Heart left ventricle (tissue), 16 donors: ENCODE measurements around the gene RBBP4. TPM values are rescaled to one million over a fixed set of nuclear protein-coding genes. Genes with fewer than 3 reads are reported as not detected.
"Not testable (repeated sequence)": the region's sequence is repeated elsewhere in the genome, so short reads cannot be mapped to it uniquely, and the experiment has no call there.

Source experiments
- ATAC-seq, 4 donors: fragments of 200-7000 bp; cut with Tn5 transposase; one replicate each; pipeline ENCODE4 v1.9.1; 2020 to 2022; ENCODE audit warnings: moderate library complexity in 4 of 4, mild to moderate bottlenecking in 3 of 4, moderate number of reproducible peaks in 1 of 4
- DNase-seq, 5 donors: peaks; one replicate each; pipeline ENCODE4 v3.0.0-alpha.2; 2020
- H3K27ac ChIP-seq, 12 donors: fragments of 200-600 bp; sonication (generic) in 4 of 12; one replicate each; pipeline versions ENCODE4 v1.5.0 to v1.8.0; 2016 to 2022; ENCODE audit warnings: mild to moderate bottlenecking in 2 of 12
- H3K27me3 ChIP-seq, 9 donors: fragments of 200-600 bp; sonication (generic) in 2 of 9; one replicate each; pipeline versions ENCODE4 v1.5.1 to v1.8.0; 2016 to 2022; ENCODE audit warnings: mild to moderate bottlenecking in 3 of 9
- H3K36me3 ChIP-seq, 9 donors: fragments of 200-600 bp; sonication (generic) in 2 of 9; one replicate each; pipeline versions ENCODE4 v1.5.0 to v1.8.0; 2018 to 2022; ENCODE audit warnings: mild to moderate bottlenecking in 2 of 9
- H3K4me1 ChIP-seq, 12 donors: fragments of 200-600 bp; sonication (generic) in 4 of 12; one replicate each; pipeline versions ENCODE4 v1.5.0 to v1.8.0; 2016 to 2022; ENCODE audit warnings: mild to moderate bottlenecking in 3 of 12
- H3K4me3 ChIP-seq, 12 donors: fragments of 200-600 bp; sonication (generic) in 4 of 12; one replicate each; pipeline versions ENCODE4 v1.5.0 to v1.8.0; 2017 to 2022; ENCODE audit warnings: mild to moderate bottlenecking in 9 of 12, moderate library complexity in 4 of 12
- H3K9me3 ChIP-seq, 12 donors: fragments of 200-600 bp; sonication (generic) in 4 of 12; one replicate each; pipeline versions ENCODE4 v1.5.0 to v1.8.0; 2016 to 2022; ENCODE audit warnings: mild to moderate bottlenecking in 1 of 12
- CTCF ChIP-seq, 12 donors: fragments of 200-600 bp; sonication (generic) in 4 of 12; IDR thresholded peaks; one replicate each; pipeline versions ENCODE4 v1.5.0 to v1.8.0; 2018 to 2022; ENCODE audit warnings: antibody characterized with exemption in 12 of 12, mild to moderate bottlenecking in 5 of 12
- POLR2A ChIP-seq, 2 donors: fragments of 450-650 bp; IDR thresholded peaks; one replicate each; pipeline ENCODE4 v1.6.1; 2017; ENCODE audit warnings: antibody characterized with exemption in 2 of 2, mild to moderate bottlenecking in 2 of 2, moderate library complexity in 2 of 2
- WGBS, 4 donors: extraction: QIAGEN DNeasy Blood & Tissue Kit in 2 of 4; methylation state at CpG; one replicate each; pipeline versions ENCODE4 v1.1.5 to v1.1.7; 2013 to 2018; 5-methylcytosine and 5-hydroxymethylcytosine counted together
- intact Hi-C, 10 donors: fragments of 100-400 bp; cut with DNase I; formaldehyde crosslinking; loops; one replicate each; pipeline versions ENCODE4 v1.11.1 to v1.14.2; 2022
- polyA plus RNA-seq, 2 donors: library from polyadenylated mRNA; stranded (reverse); fragments of 200-250 nt; gene quantifications; one replicate each; pipeline ENCODE4 v1.2.3, GENCODE V29; 2013
- total RNA-seq, 9 donors: library from RNA; depleted of rRNA in 2 of 9; stranded (reverse); fragments of >200 nt in 2 of 9; fragmentation: NEBNext Ultra II Directional in 3 of 9; extraction: Animal tissue kit (Norgen Biotek cat#: 25700) in 3 of 9; gene quantifications; one replicate each; pipeline versions ENCODE4 v1.1.0 to v1.2.4, GENCODE V29; 2016 to 2023
- donor health status: ischemic (EF 13 %, LVEDD 7.1; RV severe dilation, severe dysfunction).
- donor health status: healthy with polysubstance abuse.
- donor health status: DM: no; HTN: yes; CAD: no.
- donor health status: DM: no; HTN: no; CAD: no.
- donor health status: ischemic (EF 25% LVEDD 6.9; RV normal size, moderate dysfunction).
- donor health status: ischemic (EF 25% LVEDD 5.7; RV mildly dilated, moderate dysfunction).
- donor health status: healthy.
- donor health status: DM: yes; HTN: yes; CAD: no.
- donor health status: ischemic (EF 35%, LVEDD 5.7; RV mildly dilated, moderate dysfunction).
- donor health status: nonischemic (EF 11% LVEDD 7.7; RV severe dilation, severe dysfunction).
- donor health status: DM: yes; HTN: yes; CAD: no.
- donor health status: PGD.
- donor health status: ischemic (EF 29% LVEDD 5.4; RV normal size, mild dysfunction).
- donor health status: nonischemic (EF 23%, LVEDD 6.1; RV moderate dilation, normal function).

The RBBP4 gene
- total and polyA plus RNA-seq, 11 donors = 23.4 to 141 (median 93.2) TPM

GRCh38 chr1:32696041-32696440 is 45.0 kb downstream of the RBBP4 start:
- no peaks in the 10 kb centered on the region for H3K27me3 ChIP-seq
- peaks cover 0 to 9% (median 0%) of the 10 kb centered on the region in 9 donors for H3K36me3 ChIP-seq
- 91 to 96% (median 95%) methylated on average over 9 of the region's 9 CpGs for WGBS, 4 donors
- intact Hi-C loops = no loop called here
- no peak overlapping the region for H3K4me3 ChIP-seq
- DNase-seq = no peak
- H3K27ac ChIP-seq = peak overlapping the region in 2 of 12 donors; percentile 62 to 63
- TF ChIP-seq POLR2A (IDR thresholded peaks at IDR 0.05) (no peak), CTCF (IDR thresholded peaks at IDR 0.05) (no peak)
- ATAC-seq = no peak
- peaks cover 0 to 28% (median 19%) of the 10 kb centered on the region in 12 donors for H3K4me1 ChIP-seq
- no peaks in the 10 kb centered on the region for H3K9me3 ChIP-seq

GRCh38 chr1:32696996-32697395 is 46.0 kb downstream of the RBBP4 start:
- H3K4me3 ChIP-seq, DNase-seq, H3K9me3 ChIP-seq, H3K27ac ChIP-seq, H3K27me3 ChIP-seq, ATAC-seq, H3K36me3 ChIP-seq, intact Hi-C loops: not testable (repeated sequence)
- H3K4me1 ChIP-seq = peaks cover 0 to 37% (median 26%) of the 10 kb centered on the region in 12 donors
- 97 to 98% (median 97%) methylated on average over 8 of the region's 8 CpGs for WGBS, 4 donors

GRCh38 chr1:32701421-32701911 is 50.5 kb downstream of the RBBP4 start:
- peak; percentile 18 to 57 (median 52) for ATAC-seq
- peak overlapping the region; percentile 72 to 94 (median 86) for H3K27ac ChIP-seq
- peaks cover 0 to 35% (median 22%) of the 10 kb centered on the region in 12 donors for H3K4me1 ChIP-seq
- H3K27me3 ChIP-seq = peaks cover 0 to 8% (median 0%) of the 10 kb centered on the region in 9 donors
- WGBS, 4 donors = 29 to 48% (median 33%) methylated on average over 4 to 6 of the region's 6 CpGs
- peak in 3 of 5 donors; percentile 13 to 52 (median 37) for DNase-seq
- H3K36me3 ChIP-seq = peaks cover 0 to 1% (median 0%) of the 10 kb centered on the region in 9 donors
- H3K9me3 ChIP-seq = no peaks in the 10 kb centered on the region
- TF ChIP-seq CTCF (IDR thresholded peaks at IDR 0.05) (no peak), POLR2A (IDR thresholded peaks at IDR 0.05) (no peak)
- intact Hi-C loops = loop anchor here in 1 of 10 donors (10.0 kb wide), 1 partner anchor 163 kb away; no protein-coding TSS in a partner anchor
- H3K4me3 ChIP-seq = peak overlapping the region in 10 of 12 donors; percentile 52 to 90 (median 72)

- H3K27me3 ChIP-seq = peaks cover 0 to 8% (median 0%) of the 10 kb centered on the region in 9 donors
- peaks cover 0 to 35% (median 22%) of the 10 kb centered on the region in 12 donors for H3K4me1 ChIP-seq
- intact Hi-C loops = loop anchor here in 1 of 10 donors (10.0 kb wide), 1 partner anchor 163 kb away; no protein-coding TSS in a partner anchor
- H3K27ac ChIP-seq = peak overlapping the region; percentile 72 to 94 (median 86)
- peak; percentile 35 to 79 (median 69) for DNase-seq
- no peak for TF ChIP-seq CTCF (IDR thresholded peaks at IDR 0.05)
- no peak for TF ChIP-seq POLR2A (IDR thresholded peaks at IDR 0.05)
- H3K36me3 ChIP-seq = no peaks in the 10 kb centered on the region
- peak overlapping the region; percentile 37 to 90 (median 70) for H3K4me3 ChIP-seq
- ATAC-seq = peak; percentile 37 to 53 (median 43)
- WGBS, 4 donors = 6 to 26% (median 7%) methylated on average over 4 to 27 of the region's 27 CpGs
- no peaks in the 10 kb centered on the region for H3K9me3 ChIP-seq
Observed at GRCh38 chr1:32701951-32702598, 51.1 kb downstream of the RBBP4 start.
